Smooth muscle cell of the pulmonary artery (primary cell): ENCODE measurements around the gene ZDHHC24. TPM values are rescaled to one million over a fixed set of nuclear protein-coding genes. Genes with fewer than 3 reads are reported as not detected.

ENCODE experiments used
- total RNA-seq: library from RNA; depleted of rRNA; stranded (reverse); fragments of >200 nt; gene quantifications from 2 replicates; pipeline ENCODE4 v1.2.3, GENCODE V29; 2014

The ZDHHC24 gene
- total RNA-seq, result 13.9 and 14.7 TPM in 2 replicates

GRCh38 chr11:66545701-66546367 lies at the start of gene ZDHHC24:
ZDHHC24 (minus strand) TSS chr11:66546048; CDS start chr11:66546003, 45 bp downstream.

DNA sequence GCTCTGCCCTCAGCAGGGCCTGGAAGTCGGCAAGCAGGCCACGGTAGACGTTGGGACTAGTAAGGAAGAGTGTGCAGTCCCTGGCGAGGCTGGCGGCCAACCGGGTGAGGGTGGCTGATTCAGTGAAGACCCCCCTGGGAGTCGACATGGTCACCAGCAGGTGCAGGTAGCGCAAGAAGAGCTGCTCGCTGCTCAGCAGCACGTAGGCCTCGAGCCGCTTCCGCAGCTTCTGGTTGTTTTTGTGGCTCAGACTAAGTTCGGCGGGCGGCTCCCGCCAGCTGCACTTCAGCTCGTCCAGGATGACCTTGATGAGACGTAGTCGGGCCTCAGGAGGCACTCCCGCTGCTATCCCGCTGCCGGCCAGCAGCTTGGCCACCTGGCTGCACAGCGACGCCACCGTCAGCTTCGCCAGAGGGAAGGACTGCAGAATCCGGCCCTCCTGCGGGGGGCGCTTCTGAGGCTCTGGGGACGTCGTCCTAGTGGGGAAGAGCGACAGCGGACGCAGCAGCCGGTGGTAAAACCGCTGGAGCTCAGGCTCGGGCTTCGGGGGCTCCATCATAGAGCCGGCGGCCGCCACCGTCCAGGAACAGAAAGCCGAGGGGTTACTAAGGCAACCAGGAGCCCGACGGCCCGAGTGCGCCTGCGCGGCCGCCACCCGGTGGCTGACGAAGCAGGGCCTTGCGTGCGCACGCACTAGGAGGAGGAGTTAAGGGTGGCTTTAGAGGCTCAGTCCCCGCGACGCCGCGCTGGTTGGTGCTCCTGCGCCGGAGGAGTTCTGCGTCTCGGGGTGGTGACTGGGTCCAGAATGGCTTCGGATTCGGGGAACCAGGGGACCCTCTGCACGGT lies 46.8 kb upstream of the ZDHHC24 start, which contains the start of the genes CCDC87 and CCS:
Gene CCDC87 (minus strand): TSS at position 607 of the 846 bp plus-strand sequence. CDS start 48 bp downstream, at position 559.
Gene CCS (plus strand): TSS at position 729 of the 846 bp plus-strand sequence. CDS start 77 bp downstream, at position 806.

GRCh38 chr11:66568124-66568916 lies 22.5 kb upstream of the ZDHHC24 start, which contains the start of gene CTSF:
CTSF (minus strand) TSS chr11:66568606; CDS start chr11:66568486, 120 bp downstream.

DNA sequence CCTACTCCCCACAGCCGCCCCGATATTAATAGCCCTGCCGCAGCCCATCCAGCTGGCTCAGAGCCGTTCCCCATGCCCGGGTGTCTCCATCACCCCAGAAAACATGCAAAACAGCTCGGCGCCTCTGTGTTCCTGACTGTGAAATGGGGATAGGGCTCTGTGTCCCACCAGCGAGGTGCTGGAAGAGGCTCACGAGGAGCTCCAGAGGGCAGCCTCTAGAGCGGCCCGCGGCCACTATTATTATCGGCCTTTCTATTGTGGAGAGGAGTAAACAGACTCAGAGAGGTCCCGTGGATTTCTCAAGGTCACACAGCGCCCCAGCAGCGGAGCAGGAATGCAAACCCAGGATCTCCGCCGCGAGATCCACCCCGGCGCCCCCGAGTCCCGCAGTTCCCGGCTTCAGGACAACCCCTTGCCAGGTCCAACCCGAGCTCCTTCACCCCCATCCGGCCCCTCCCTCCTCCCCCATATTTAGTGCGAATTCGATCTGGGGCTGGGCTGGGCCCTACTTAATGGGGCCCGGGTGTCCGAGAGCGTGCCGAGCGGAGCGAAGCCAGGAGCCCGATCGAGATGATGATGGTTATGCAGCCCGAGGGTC lies 619 bp upstream of the ZDHHC24 start, which contains the start of gene ACTN3:
Gene ACTN3 (plus strand): TSS at position 536 of the 598 bp plus-strand sequence. CDS start 35 bp downstream, at position 571.

GRCh38 chr11:66510271-66510989 lies 35.4 kb downstream of the ZDHHC24 start, which contains the start of gene BBS1:
BBS1 (plus strand) TSS chr11:66510635; CDS start chr11:66510660, 25 bp downstream.

DNA sequence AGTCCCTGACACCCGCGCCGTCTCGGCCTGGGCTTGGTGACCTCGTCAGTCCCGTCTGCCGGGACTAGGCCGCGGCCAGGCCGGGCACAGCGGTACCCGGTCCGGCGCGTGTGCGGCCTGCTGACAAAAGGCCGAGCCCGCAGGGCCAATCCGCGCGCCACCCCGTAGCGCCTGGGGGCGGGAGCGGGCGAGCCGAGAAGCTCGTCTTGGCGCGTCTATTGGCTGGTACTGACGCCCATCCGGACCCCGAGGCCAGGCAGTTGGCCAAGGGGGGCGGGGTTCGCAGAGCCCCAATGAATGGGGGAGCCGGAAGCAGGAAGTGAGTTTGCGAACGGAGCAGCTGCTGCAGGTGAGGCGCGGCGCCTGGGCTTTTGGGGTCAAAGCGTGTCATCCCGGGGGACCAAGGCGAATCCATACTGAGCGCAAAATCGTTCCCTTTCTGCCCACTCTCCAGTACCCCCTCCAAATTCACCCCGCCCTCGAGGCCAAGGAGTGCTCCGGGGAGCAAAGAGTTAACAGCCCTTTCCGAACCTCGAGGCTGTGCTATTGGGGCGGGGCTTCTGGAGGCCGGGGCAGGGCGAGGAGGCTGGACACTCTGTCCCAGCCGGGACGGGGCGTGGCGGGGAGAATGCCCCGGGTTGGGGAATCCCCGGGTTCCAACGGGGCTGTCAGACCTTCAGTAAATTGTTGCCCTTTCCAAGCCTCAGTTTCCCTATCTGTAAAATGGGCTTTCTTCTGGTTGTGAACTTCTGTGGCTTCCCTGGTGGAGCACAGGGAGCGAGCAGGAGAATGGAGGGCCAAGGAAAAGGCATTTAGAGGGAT lies 65.5 kb downstream of the ZDHHC24 start, which contains the start of gene DPP3:
Gene DPP3 (plus strand): TSS at position 318 of the 822 bp plus-strand sequence. CDS start 1,767 bp downstream, outside the sequence.

Other genes starting within 250 kb of the ZDHHC24 start
- gene CD248, start 229.0 kb downstream of the ZDHHC24 start, total RNA-seq, result 51.9 and 182 TPM in 2 replicates
- 17.9 and 19.5 TPM in 2 replicates for gene RIN1, start 209.6 kb downstream of the ZDHHC24 start, total RNA-seq
- gene BRMS1, start 200.9 kb downstream of the ZDHHC24 start, total RNA-seq, result 28.1 and 30.8 TPM in 2 replicates
- gene B4GAT1, start 198.4 kb downstream of the ZDHHC24 start, total RNA-seq, result 65.9 and 89.3 TPM in 2 replicates
- 0.36 and 0.78 TPM in 2 replicates for gene SLC29A2, start 174.3 kb downstream of the ZDHHC24 start, total RNA-seq
- gene NPAS4, start 125.0 kb downstream of the ZDHHC24 start, total RNA-seq, result not detected in 2 replicates
- 22.5 and 24.4 TPM in 2 replicates for gene MRPL11, start 107.2 kb downstream of the ZDHHC24 start, total RNA-seq
- 14.5 and 18.9 TPM in 2 replicates for gene PELI3, start 79.1 kb downstream of the ZDHHC24 start, total RNA-seq
- gene DPP3, start 65.6 kb downstream of the ZDHHC24 start, total RNA-seq, result 41.2 and 64.1 TPM in 2 replicates
- gene BBS1, start 35.4 kb downstream of the ZDHHC24 start, total RNA-seq, result 45.2 and 47.0 TPM in 2 replicates
- 0.07 TPM in 1 of 2 replicates, not detected in the other for gene ACTN3, start 855 bp upstream of the ZDHHC24 start, total RNA-seq
- 38.5 and 52.2 TPM in 2 replicates for gene CTSF, start 22.6 kb upstream of the ZDHHC24 start, total RNA-seq
- 0.56 and 0.59 TPM in 2 replicates for gene CCDC87, start 47.0 kb upstream of the ZDHHC24 start, total RNA-seq
- 39.4 and 41.1 TPM in 2 replicates for gene CCS, start 47.1 kb upstream of the ZDHHC24 start, total RNA-seq
- gene RBM14, start 70.6 kb upstream of the ZDHHC24 start, total RNA-seq, result 30.6 and 31.6 TPM in 2 replicates
- 80.6 and 105 TPM in 2 replicates for gene RBM4, start 92.7 kb upstream of the ZDHHC24 start, total RNA-seq
- gene RBM4B, start 131.8 kb upstream of the ZDHHC24 start, total RNA-seq, result 21.1 and 27.5 TPM in 2 replicates
- 1.1 and 4.6 TPM in 2 replicates for gene SPTBN2, start 183.2 kb upstream of the ZDHHC24 start, total RNA-seq